Measurements from ENCODE around the gene LRMDA.

Gene LRMDA

DNA sequence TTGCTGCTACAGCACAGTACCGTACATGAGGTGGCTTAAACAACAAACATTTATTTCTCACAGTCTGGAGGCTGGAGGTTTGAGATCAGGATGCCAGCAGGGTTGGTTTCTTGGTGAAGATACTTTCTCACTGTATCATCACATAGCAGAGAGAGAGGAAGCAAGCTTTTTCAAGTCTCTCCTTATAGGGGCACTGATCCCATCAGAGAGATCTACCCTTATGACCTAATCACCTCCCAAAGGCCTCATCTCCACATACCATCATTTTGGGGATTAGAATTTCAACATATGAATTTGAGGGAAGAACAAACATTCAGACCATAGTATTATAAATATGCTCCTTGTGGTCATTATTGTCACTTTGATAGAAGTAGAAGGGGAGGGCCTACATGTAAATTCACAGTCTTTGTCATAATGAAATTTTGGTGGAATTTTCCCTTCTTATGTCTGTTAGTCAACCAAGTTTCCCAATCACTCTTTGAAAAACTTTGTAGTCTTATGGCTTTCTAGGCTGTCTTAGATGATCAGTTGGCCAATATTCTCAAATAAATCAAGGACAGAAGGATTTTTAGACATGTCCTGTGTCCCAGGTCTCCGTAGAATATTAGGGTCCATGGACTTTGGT lies 606.2 kb downstream of the LRMDA start:
- TF ChIP-seq, protein P1, sequence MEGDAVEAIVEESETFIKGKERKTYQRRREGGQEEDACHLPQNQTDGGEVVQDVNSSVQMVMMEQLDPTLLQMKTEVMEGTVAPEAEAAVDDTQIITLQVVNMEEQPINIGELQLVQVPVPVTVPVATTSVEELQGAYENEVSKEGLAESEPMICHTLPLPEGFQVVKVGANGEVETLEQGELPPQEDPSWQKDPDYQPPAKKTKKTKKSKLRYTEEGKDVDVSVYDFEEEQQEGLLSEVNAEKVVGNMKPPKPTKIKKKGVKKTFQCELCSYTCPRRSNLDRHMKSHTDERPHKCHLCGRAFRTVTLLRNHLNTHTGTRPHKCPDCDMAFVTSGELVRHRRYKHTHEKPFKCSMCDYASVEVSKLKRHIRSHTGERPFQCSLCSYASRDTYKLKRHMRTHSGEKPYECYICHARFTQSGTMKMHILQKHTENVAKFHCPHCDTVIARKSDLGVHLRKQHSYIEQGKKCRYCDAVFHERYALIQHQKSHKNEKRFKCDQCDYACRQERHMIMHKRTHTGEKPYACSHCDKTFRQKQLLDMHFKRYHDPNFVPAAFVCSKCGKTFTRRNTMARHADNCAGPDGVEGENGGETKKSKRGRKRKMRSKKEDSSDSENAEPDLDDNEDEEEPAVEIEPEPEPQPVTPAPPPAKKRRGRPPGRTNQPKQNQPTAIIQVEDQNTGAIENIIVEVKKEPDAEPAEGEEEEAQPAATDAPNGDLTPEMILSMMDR (IDR thresholded peaks at IDR 0.05) = no peak

DNA sequence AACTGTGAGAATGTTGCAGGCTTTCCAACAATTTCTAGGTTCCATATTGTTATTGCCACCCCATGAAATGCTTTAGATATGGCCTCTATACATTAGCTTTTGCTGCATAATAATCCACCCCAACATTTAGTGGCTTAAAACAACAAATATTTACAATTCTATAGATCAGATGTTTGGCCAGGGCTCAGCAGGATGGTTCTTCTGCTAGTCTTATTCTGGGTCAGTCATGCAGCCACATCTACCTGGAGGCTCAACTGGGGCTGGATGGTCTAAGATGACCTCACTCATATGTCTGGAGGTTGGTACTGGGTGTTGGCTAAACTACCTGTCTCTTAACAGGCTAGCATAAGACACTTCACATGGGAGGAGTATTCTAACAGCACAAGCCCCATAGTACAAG lies 607.3 kb downstream of the LRMDA start:
- TF ChIP-seq, protein P1 (IDR thresholded peaks at IDR 0.05) = no peak

- TF ChIP-seq, protein P1 (IDR thresholded peaks at IDR 0.05) = no peak
These were observed 608.8 kb downstream of the LRMDA start for GRCh38 chr10:76040107-76040829.

DNA sequence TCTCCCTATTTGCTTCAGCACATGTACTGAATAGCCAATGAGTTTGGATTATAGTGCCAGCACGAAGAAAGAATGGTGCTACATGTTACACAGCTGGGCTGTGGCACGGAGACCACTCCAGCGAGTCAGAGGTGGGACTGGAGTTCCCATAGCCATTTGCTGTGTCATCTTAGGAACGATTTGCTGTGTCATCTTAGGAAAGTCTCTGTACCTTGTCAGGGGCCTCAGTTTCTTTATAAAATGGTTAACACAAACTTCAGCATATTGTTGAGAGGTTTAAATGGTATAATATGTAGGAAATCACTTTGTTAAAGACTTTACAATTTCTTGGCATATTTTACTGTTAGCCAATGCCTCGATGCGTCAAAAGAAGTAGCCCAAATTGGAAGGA lies 609.4 kb downstream of the LRMDA start:
- TF ChIP-seq, protein P1 (IDR thresholded peaks at IDR 0.05) = no peak

GRCh38 chr10:76041551-76041950 lies 610.1 kb downstream of the LRMDA start:
- TF ChIP-seq, protein P1 (IDR thresholded peaks at IDR 0.05) = no peak

DNA sequence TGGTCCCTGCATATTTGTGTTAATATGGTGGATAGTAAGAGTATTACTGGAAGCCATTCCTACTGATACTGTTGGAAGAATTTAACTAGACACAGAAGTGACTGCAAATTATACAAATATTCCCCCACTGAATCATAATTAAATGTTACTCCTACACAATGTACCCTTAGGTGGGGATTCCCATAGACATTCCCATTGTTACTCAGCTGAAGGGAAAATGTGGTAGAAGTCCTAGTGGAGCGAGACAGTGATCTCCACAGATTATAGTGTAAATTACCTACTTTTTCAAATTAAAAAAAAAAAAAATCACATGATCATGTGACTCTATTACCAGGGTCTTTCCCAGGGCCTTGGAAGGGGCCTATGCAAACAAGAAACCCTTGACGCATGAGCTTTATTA lies 611.8 kb downstream of the LRMDA start:
- TF ChIP-seq, protein P1 (IDR thresholded peaks at IDR 0.05) = no peak

DNA sequence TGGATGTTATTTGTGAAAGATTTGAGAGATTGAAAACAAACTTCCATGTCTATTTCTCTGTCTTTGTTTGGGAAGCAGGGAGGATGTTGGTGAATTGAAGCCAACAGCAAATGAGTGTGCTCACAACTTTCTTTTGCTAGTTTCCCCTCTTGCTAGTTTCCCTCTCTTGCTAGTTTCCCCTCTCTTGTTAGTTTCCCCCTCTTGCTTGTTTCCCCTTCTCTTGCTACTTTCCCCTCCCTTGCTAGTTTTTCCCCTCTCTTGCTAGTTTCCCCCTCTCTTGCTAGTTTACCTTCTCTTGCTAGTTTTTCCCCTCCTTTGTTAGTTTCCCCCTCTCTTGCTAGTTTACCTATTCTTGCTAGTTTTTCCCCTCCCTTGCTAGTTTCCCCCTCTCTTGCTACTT lies 613.3 kb downstream of the LRMDA start:
- TF ChIP-seq, protein P1 (IDR thresholded peaks at IDR 0.05) = no peak
